SK-N-SH (cell line): Measurements from ENCODE around the gene AKT1S1. TPM values are rescaled to one million over a fixed set of nuclear protein-coding genes. Genes with fewer than 3 reads are reported as not detected.

ENCODE experiments used
- CTCF ChIA-PET: fragments of 300-600, 350-600 bp; formaldehyde crosslinking; extraction: SDS; loops from one replicate; lab custom pipeline; 2021; lab: Yijun Ruan, JAX
- POLR2A ChIA-PET: fragments of 350-600 bp; sonication (Branson Sonifier 250); formaldehyde crosslinking; extraction: SDS; loops from one replicate; lab custom pipeline; 2020; ENCODE audit warnings: antibody characterized with exemption, inconsistent platforms; lab: Yijun Ruan, JAX
- DNase-seq: peaks from one replicate; pipeline ENCODE4 v3.0.0; 2012
- H2AFZ ChIP-seq: fragments of 200-600 bp; sonication (generic); 2 replicates; pipeline ENCODE4 v1.8.1; 2016; ENCODE audit warnings: antibody characterized with exemption, mild to moderate bottlenecking, low read depth
- H3F3A ChIP-seq: fragments of 200-600 bp; sonication (generic); replicated peaks from 2 replicates; pipeline ENCODE3; 2016; ENCODE audit warnings: antibody characterized with exemption, mild to moderate bottlenecking; ENCODE audit not compliant: insufficient read depth
- H3K27ac ChIP-seq, 2 experiments: fragments of 200-500 bp in 1 of 2; fragments of 200-600 bp in 1 of 2; sonication (Bioruptor generic) in 1 of 2; sonication (generic), shearing (Covaris generic) in 1 of 2; 2 replicates each; pipeline versions ENCODE4 v1.5.1 to v1.6.1; 2014 to 2016; ENCODE audit warnings: low read depth in 2 of 2, inconsistent platforms in 1 of 2, low read length in 1 of 2, mild to moderate bottlenecking in 1 of 2, mixed read lengths in 1 of 2
- H3K27me3 ChIP-seq: fragments of 200-600 bp; sonication (generic), shearing (Covaris generic); 2 replicates; pipeline ENCODE4 v1.6.1; 2016; ENCODE audit warnings: mixed run types; ENCODE audit not compliant: insufficient read depth
- H3K36me3 ChIP-seq, 2 experiments: fragments of 200-500 bp in 1 of 2; fragments of 200-600 bp in 1 of 2; sonication (Bioruptor generic) in 1 of 2; sonication (generic) in 1 of 2; replicated peaks in 1 of 2; 2 replicates each; pipeline versions ENCODE3 to v1.5.1; 2014 to 2016; ENCODE audit warnings: low read length in 1 of 2, mild to moderate bottlenecking in 1 of 2; ENCODE audit not compliant: insufficient read depth in 2 of 2, control insufficient read depth in 1 of 2
- H3K4me1 ChIP-seq, 2 experiments: fragments of 200-500 bp in 1 of 2; fragments of 200-600 bp in 1 of 2; sonication (Bioruptor generic) in 1 of 2; sonication (generic), shearing (Covaris generic) in 1 of 2; 2 replicates each; pipeline versions ENCODE4 v1.5.1 to v1.6.1; 2014 to 2016; ENCODE audit warnings: low read depth in 1 of 2, low read length in 1 of 2, mixed run types in 1 of 2; ENCODE audit not compliant: insufficient read depth in 2 of 2, control insufficient read depth in 1 of 2
- H3K4me2 ChIP-seq: fragments of 200-600 bp; sonication (generic), shearing (Covaris generic); 2 replicates; pipeline ENCODE4 v1.6.1; 2017; ENCODE audit warnings: mixed run types
- H3K4me3 ChIP-seq, 2 experiments: fragments of 200-500 bp in 1 of 2; fragments of 200-600 bp in 1 of 2; sonication (Bioruptor generic) in 1 of 2; sonication (generic), shearing (Covaris generic) in 1 of 2; 2 replicates each; pipeline versions ENCODE4 v1.5.1 to v1.8.1; 2014 to 2016; ENCODE audit warnings: low read depth in 2 of 2, inconsistent platforms in 1 of 2, low read length in 1 of 2, mild to moderate bottlenecking in 1 of 2, mixed read lengths in 1 of 2, moderate library complexity in 1 of 2
- H3K79me2 ChIP-seq: fragments of 200-600 bp; sonication (generic); 2 replicates; pipeline ENCODE4 v1.8.1; 2017; ENCODE audit warnings: mild to moderate bottlenecking; ENCODE audit not compliant: insufficient read depth
- H3K9ac ChIP-seq: fragments of 200-600 bp; sonication (generic); 2 replicates; pipeline ENCODE4 v1.6.1; 2017; ENCODE audit warnings: mixed run types
- H3K9me2 ChIP-seq: fragments of 200-600 bp; sonication (generic); 2 replicates; pipeline ENCODE4 v1.6.1; 2017; ENCODE audit warnings: mixed run types
- H3K9me3 ChIP-seq: fragments of 200-600 bp; sonication (generic); 2 replicates; pipeline ENCODE4 v1.6.1; 2017; ENCODE audit warnings: mixed run types, mild to moderate bottlenecking, moderate library complexity
- H4K20me1 ChIP-seq: fragments of 200-600 bp; sonication (generic); 2 replicates; pipeline ENCODE4 v1.6.1; 2017; ENCODE audit warnings: mild to moderate bottlenecking, mixed run types; ENCODE audit not compliant: insufficient read depth
- EP300 ChIP-seq, 2 experiments: IDR thresholded peaks; 2 replicates each; pipeline versions ENCODE4 v1.4.0 to v1.6.1; 2012; ENCODE audit warnings: borderline replicate concordance in 1 of 2, low read depth in 1 of 2, low read length in 1 of 2
- FOSL2 ChIP-seq: IDR thresholded peaks from 2 replicates; pipeline ENCODE4 v1.4.0; 2012; ENCODE audit warnings: low read depth, mild to moderate bottlenecking, moderate library complexity, borderline replicate concordance
- FOXJ3 ChIP-seq: sonication (generic); formaldehyde crosslinking; IDR thresholded peaks from 2 replicates; pipeline ENCODE4 v1.5.1; 2020; ENCODE audit warnings: mild to moderate bottlenecking, missing genetic modification reagents
- FOXM1 ChIP-seq: IDR thresholded peaks from 2 replicates; pipeline ENCODE4 v1.4.0; 2012; ENCODE audit warnings: low read depth, mild to moderate bottlenecking
- GATA2 ChIP-seq: sonication (generic); formaldehyde crosslinking; IDR thresholded peaks from 2 replicates; pipeline ENCODE4 v1.5.0; 2020; ENCODE audit warnings: mild to moderate bottlenecking, missing genetic modification reagents
- SMC3 ChIP-seq: IDR thresholded peaks from 2 replicates; pipeline ENCODE4 v1.6.1; 2012; ENCODE audit warnings: low read depth, low read length, improper control_type of control experiment
- WGBS: methylation state at CpG from one replicate; pipeline ENCODE4 v1.1.6; 2017; ENCODE audit warnings: low lambda C conversion rate; 5-methylcytosine and 5-hydroxymethylcytosine counted together
- polyA plus RNA-seq, 3 experiments: library from polyadenylated mRNA; depleted of rRNA; stranded (reverse); fragments of >200 nt; gene quantifications; 2 replicates each; pipeline ENCODE4 v1.2.3, GENCODE V29; 2012
- TF ChIP-seq, protein P1 (sequence below): fragments of 200-600 bp; sonication (generic); IDR thresholded peaks from 2 replicates; pipeline ENCODE4 v1.6.1; 2017; ENCODE audit warnings: antibody characterized with exemption, mild to moderate bottlenecking, moderate library complexity
- TF ChIP-seq, protein P2 (sequence below): fragments of 150-350 bp; IDR thresholded peaks from 2 replicates; pipeline ENCODE4 v1.6.1; 2017; ENCODE audit warnings: antibody characterized with exemption, low read length, low read depth, borderline replicate concordance
- TF ChIP-seq, protein P3 (sequence below): IDR thresholded peaks from 2 replicates; pipeline ENCODE4 v1.4.0; 2012; ENCODE audit warnings: low read depth, borderline replicate concordance
- TF ChIP-seq, protein P4 (sequence below): fragments of 150-350 bp; IDR thresholded peaks from 2 replicates; pipeline ENCODE4 v1.6.1; 2016; ENCODE audit warnings: mild to moderate bottlenecking, low read depth, low read length

Gene AKT1S1
- polyA plus RNA-seq, 1 of the 3 experiments (the other 2 are of a cell fraction) = 63.7 TPM

DNA sequence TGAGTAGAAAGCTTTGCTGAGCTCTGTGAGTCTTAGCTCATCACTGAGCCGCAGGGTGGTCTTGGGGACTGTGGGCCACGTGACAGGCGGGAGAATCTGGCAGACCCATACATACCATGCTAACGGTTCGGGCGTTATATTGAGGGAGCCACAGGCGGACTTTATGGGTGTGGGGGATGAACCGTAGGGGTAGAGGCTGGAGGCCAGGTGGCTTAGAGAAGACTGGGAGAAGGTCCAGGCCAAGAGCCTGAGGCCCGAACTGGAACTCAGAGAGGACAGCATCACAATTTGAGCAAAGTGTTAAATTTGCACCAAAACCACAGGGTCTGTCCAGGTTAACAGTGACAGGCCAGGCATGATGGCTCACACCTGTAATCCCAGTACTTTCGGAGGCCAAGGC, 36.6 kb upstream of the AKT1S1 start (continued):
- TF ChIP-seq GATA2 (no peak), SMC3 (no peak)

DNA sequence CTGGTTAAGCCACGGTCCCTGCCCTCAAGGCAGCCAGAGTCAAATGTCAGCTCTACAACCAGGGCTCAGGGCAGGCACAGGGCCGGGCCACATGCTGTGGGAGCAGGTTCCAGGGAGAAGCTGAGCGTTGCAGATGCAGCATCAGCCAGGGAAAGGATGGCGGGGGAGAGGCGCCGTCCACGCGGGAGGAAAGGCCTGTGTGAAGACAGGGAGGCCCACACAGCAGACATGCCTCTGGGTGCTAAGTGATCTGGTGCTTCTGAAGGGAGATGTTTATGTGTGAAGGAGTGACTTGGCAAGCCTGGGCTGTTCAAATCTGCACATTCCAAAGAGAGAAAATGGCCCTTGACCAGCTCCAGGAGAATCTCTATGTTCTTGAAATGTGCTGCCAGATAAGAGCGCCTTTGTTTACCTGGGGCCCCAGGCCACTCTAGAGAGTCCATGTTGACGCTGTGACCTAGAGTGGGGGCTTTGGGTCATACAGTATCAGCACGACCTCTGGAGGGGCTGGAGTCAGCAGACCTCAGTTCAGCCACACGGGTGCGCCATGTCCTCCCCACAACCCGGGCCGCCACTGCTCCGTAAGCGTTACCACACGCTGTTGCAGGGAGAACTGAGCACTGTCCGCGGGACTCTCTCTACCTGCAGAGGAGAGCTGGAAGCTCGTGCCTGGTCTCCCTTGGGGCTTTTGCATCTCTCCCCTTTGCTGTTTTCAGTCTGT, 36.0 kb upstream of the AKT1S1 start:
- Histone ChIP-seq H3K27ac (no peak overlapping the region), H3K9ac (no peak overlapping the region), H3F3A (no peaks in the 10 kb centered on the region), H3K9me2 (no peaks in the 10 kb centered on the region), H3K4me2 (no peak overlapping the region), H3K79me2 (peaks cover 38% of the 10 kb centered on the region; the same call in 1 of the 2 replicates), H3K9me3 (no peaks in the 10 kb centered on the region), H3K4me1 (no peaks in the 10 kb centered on the region), H2AFZ (no peak overlapping the region), H4K20me1 (peaks cover 10% of the 10 kb centered on the region; the same call in 1 of the 2 replicates), H3K36me3 (peaks cover 14 to 29% of the 10 kb centered on the region in 2 experiments), H3K27me3 (no peaks in the 10 kb centered on the region), H3K4me3 (no peak overlapping the region)
- WGBS = 93% methylated on average over 20 of the region's 21 CpGs
- TF ChIP-seq, protein P1, sequence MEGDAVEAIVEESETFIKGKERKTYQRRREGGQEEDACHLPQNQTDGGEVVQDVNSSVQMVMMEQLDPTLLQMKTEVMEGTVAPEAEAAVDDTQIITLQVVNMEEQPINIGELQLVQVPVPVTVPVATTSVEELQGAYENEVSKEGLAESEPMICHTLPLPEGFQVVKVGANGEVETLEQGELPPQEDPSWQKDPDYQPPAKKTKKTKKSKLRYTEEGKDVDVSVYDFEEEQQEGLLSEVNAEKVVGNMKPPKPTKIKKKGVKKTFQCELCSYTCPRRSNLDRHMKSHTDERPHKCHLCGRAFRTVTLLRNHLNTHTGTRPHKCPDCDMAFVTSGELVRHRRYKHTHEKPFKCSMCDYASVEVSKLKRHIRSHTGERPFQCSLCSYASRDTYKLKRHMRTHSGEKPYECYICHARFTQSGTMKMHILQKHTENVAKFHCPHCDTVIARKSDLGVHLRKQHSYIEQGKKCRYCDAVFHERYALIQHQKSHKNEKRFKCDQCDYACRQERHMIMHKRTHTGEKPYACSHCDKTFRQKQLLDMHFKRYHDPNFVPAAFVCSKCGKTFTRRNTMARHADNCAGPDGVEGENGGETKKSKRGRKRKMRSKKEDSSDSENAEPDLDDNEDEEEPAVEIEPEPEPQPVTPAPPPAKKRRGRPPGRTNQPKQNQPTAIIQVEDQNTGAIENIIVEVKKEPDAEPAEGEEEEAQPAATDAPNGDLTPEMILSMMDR = no peak
- no peak for TF ChIP-seq FOXJ3 (CRISPR knock-in tag)
- TF ChIP-seq, protein P2, sequence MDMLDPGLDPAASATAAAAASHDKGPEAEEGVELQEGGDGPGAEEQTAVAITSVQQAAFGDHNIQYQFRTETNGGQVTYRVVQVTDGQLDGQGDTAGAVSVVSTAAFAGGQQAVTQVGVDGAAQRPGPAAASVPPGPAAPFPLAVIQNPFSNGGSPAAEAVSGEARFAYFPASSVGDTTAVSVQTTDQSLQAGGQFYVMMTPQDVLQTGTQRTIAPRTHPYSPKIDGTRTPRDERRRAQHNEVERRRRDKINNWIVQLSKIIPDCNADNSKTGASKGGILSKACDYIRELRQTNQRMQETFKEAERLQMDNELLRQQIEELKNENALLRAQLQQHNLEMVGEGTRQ = no peak
- TF ChIP-seq FOXM1 = no peak
- no peak for TF ChIP-seq EP300 (IDR thresholded peaks at IDR 0.05; ENCODE audit: borderline replicate concordance in 1 of 2, low read depth in 1 of 2, low read length in 1 of 2)
- TF ChIP-seq, protein P3, sequence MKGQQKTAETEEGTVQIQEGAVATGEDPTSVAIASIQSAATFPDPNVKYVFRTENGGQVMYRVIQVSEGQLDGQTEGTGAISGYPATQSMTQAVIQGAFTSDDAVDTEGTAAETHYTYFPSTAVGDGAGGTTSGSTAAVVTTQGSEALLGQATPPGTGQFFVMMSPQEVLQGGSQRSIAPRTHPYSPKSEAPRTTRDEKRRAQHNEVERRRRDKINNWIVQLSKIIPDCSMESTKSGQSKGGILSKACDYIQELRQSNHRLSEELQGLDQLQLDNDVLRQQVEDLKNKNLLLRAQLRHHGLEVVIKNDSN = no peak
- TF ChIP-seq, protein P4, sequence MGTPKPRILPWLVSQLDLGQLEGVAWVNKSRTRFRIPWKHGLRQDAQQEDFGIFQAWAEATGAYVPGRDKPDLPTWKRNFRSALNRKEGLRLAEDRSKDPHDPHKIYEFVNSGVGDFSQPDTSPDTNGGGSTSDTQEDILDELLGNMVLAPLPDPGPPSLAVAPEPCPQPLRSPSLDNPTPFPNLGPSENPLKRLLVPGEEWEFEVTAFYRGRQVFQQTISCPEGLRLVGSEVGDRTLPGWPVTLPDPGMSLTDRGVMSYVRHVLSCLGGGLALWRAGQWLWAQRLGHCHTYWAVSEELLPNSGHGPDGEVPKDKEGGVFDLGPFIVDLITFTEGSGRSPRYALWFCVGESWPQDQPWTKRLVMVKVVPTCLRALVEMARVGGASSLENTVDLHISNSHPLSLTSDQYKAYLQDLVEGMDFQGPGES = no peak
- no peak for TF ChIP-seq SMC3
- TF ChIP-seq FOSL2 = no peak
- TF ChIP-seq GATA2 = no peak
- DNase-seq = no peak
- ChIA-PET POLR2A (no interaction called here), CTCF (interaction anchor here (1.2 to 1.7 kb wide), 2 partner anchors 23 to 25 kb away, joined by 4 to 6 read pairs; no protein-coding TSS in a partner anchor)
